Keratinocyte (primary cell): ENCODE data around the gene EBF3. TPM values are rescaled to one million over a fixed set of nuclear protein-coding genes. Genes with fewer than 3 reads are reported as not detected.

ENCODE experiments used
- DNase-seq: peaks from one replicate; pipeline ENCODE4 v3.0.0-alpha.2; 2011; ENCODE audit warnings: low read depth, missing footprints, low spot score
- FAIRE-seq: peaks from 2 replicates; lab custom pipeline; 2011; peaks lifted over from hg19 to GRCh38; lab: Jason Lieb, UNC
- H2AFZ ChIP-seq: 2 replicates; pipeline ENCODE4 v1.6.0; 2012; ENCODE audit warnings: low read length, control low read depth, inconsistent platforms; ENCODE audit not compliant: control insufficient read depth
- H3K27ac ChIP-seq: 2 replicates; pipeline ENCODE4 v1.5.1; 2011; ENCODE audit warnings: low read length; ENCODE audit not compliant: control insufficient read depth, insufficient read depth
- H3K27me3 ChIP-seq: 3 replicates; pipeline ENCODE4 v1.6.0; 2011; ENCODE audit warnings: low read length; ENCODE audit not compliant: control insufficient read depth, insufficient read depth; ENCODE audit errors: extremely low read depth
- H3K36me3 ChIP-seq, 2 experiments: 2 replicates in 1 of 2; 3 replicates in 1 of 2; pipeline ENCODE4 v1.5.1; 2011; ENCODE audit warnings: low read length in 2 of 2, mild to moderate bottlenecking in 1 of 2; ENCODE audit not compliant: control insufficient read depth in 2 of 2, insufficient read depth in 2 of 2; ENCODE audit errors: extremely low read depth in 1 of 2
- H3K4me1 ChIP-seq: 3 replicates; pipeline ENCODE4 v1.5.1; 2011; ENCODE audit warnings: low read length; ENCODE audit not compliant: control insufficient read depth, insufficient read depth; ENCODE audit errors: extremely low read depth
- H3K4me2 ChIP-seq: 3 replicates; pipeline ENCODE4 v1.6.0; 2011; ENCODE audit warnings: low read depth, low read length; ENCODE audit not compliant: control insufficient read depth, insufficient read depth; ENCODE audit errors: extremely low read depth
- H3K4me3 ChIP-seq, 3 experiments: fragments of 200-600 bp in 1 of 3; sonication (generic) in 1 of 3; 2 replicates in 2 of 3; 3 replicates in 1 of 3; pipeline ENCODE4 v1.5.1; 2011 to 2016; ENCODE audit warnings: low read length in 3 of 3, mild to moderate bottlenecking in 3 of 3, control low read depth in 2 of 3, inconsistent platforms in 1 of 3, low read depth in 1 of 3, mixed read lengths in 1 of 3, mixed run types in 1 of 3, moderate library complexity in 1 of 3; ENCODE audit not compliant: control insufficient read depth in 2 of 3, insufficient read depth in 2 of 3; ENCODE audit errors: extremely low read depth in 1 of 3
- H3K79me2 ChIP-seq: 2 replicates; pipeline ENCODE4 v1.6.0; 2012; ENCODE audit warnings: low read length; ENCODE audit not compliant: control insufficient read depth, insufficient read depth
- H3K9ac ChIP-seq: 3 replicates; pipeline ENCODE4 v1.6.0; 2011; ENCODE audit warnings: low read length; ENCODE audit not compliant: control insufficient read depth, insufficient read depth; ENCODE audit errors: extremely low read depth
- H3K9me1 ChIP-seq: 3 replicates; pipeline ENCODE4 v1.6.0; 2011; ENCODE audit warnings: low read length; ENCODE audit not compliant: control insufficient read depth, insufficient read depth; ENCODE audit errors: extremely low read depth
- H3K9me3 ChIP-seq: 2 replicates; pipeline ENCODE4 v1.5.1; 2012; ENCODE audit warnings: low read depth, low read length; ENCODE audit not compliant: control insufficient read depth
- H4K20me1 ChIP-seq: 3 replicates; pipeline ENCODE4 v1.6.0; 2011; ENCODE audit warnings: low read length; ENCODE audit not compliant: control insufficient read depth, insufficient read depth; ENCODE audit errors: extremely low read depth
- CTCF ChIP-seq, 3 experiments: IDR thresholded peaks in 1 of 3; conservative IDR thresholded peaks in 1 of 3; optimal IDR thresholded peaks in 1 of 3; 2 replicates in 2 of 3; 3 replicates in 1 of 3; pipeline versions ENCODE3 to v1.5.1; 2011; ENCODE audit warnings: low read length in 3 of 3, mild to moderate bottlenecking in 3 of 3, moderate library complexity in 2 of 3, control low read depth in 1 of 3, inconsistent platforms in 1 of 3; ENCODE audit not compliant: insufficient read depth in 2 of 3; ENCODE audit errors: extremely low read depth in 1 of 3
- EZH2 ChIP-seq: IDR thresholded peaks from one replicate; pipeline ENCODE4 v1.6.1; 2012; ENCODE audit warnings: inconsistent platforms, mild to moderate bottlenecking, low read length, moderate library complexity
- dilution Hi-C: fragments of 300-500 bp; cut with MboI; formaldehyde crosslinking; loops from one replicate; pipeline ENCODE4 v1.7.0; 2020; ENCODE audit warnings: low sequenced_read_pairs; ENCODE audit not compliant: extremely low pct_ligation_motif_present
- polyA plus RNA-seq, 5 experiments: library from polyadenylated mRNA; depleted of rRNA in 3 of 5; stranded (reverse) in 3 of 5; stranded (forward) in 1 of 5; unstranded in 1 of 5; fragments of >200 nt; gene quantifications; 1 replicate in 1 of 5; 2 replicates in 3 of 5; 3 replicates in 1 of 5; pipeline versions ENCODE4 v1.2.1 to v1.2.3, GENCODE V29; 2011 to 2012; ENCODE audit warnings: missing spikeins in 2 of 5, low read depth in 1 of 5, low replicate concordance in 1 of 5

The EBF3 gene
- polyA plus RNA-seq, 1 donor (not counting 4 experiments of a cell fraction or from before 2014, with no cell fraction given) = not detected

- no peak for DNase-seq
- dilution Hi-C loops = no loop called here
Measured at GRCh38 chr10:129841071-129841470, 123.0 kb downstream of the EBF3 start.

GRCh38 chr10:129840196-129840590, 123.9 kb downstream of the EBF3 start:
- FAIRE-seq = no peak

More at GRCh38 chr10:129841071-129841470, 123.0 kb downstream of the EBF3 start:
- no peaks in the 10 kb centered on the region for H3K36me3 ChIP-seq
- no peak overlapping the region for H3K9ac ChIP-seq
- H3K27ac ChIP-seq = no peak overlapping the region
- no peak overlapping the region for H3K4me3 ChIP-seq
- H3K79me2 ChIP-seq = no peaks in the 10 kb centered on the region
- H4K20me1 ChIP-seq = no peaks in the 10 kb centered on the region
- H3K27me3 ChIP-seq = no peaks in the 10 kb centered on the region
- TF ChIP-seq EZH2 = no peak
- TF ChIP-seq CTCF (optimal IDR thresholded peaks at IDR 0.05 in 1 of 3, IDR thresholded peaks at IDR 0.05 in 1 of 3, conservative IDR thresholded peaks at IDR 0.05 in 1 of 3; ENCODE audit: extremely low read depth in 1 of 3, insufficient read depth in 2 of 3, low read length in 3 of 3) = no peak
- H2AFZ ChIP-seq = no peak overlapping the region
- no peak for FAIRE-seq
- no peaks in the 10 kb centered on the region for H3K9me1 ChIP-seq
- no peaks in the 10 kb centered on the region for H3K4me1 ChIP-seq
- H3K4me2 ChIP-seq = no peak overlapping the region
- H3K9me3 ChIP-seq = peaks cover 2% of the 10 kb centered on the region

More at GRCh38 chr10:129840196-129840590, 123.9 kb downstream of the EBF3 start:
- H3K4me3 ChIP-seq = no peak overlapping the region
- TF ChIP-seq CTCF (optimal IDR thresholded peaks at IDR 0.05 in 1 of 3, IDR thresholded peaks at IDR 0.05 in 1 of 3, conservative IDR thresholded peaks at IDR 0.05 in 1 of 3; ENCODE audit: extremely low read depth in 1 of 3, insufficient read depth in 2 of 3, low read length in 3 of 3) (no peak), EZH2 (no peak)
- dilution Hi-C loops = no loop called here
- no peak overlapping the region for H3K27ac ChIP-seq
- H3K9me3 ChIP-seq = peaks cover 2% of the 10 kb centered on the region
- no peaks in the 10 kb centered on the region for H4K20me1 ChIP-seq
- H3K36me3 ChIP-seq = no peaks in the 10 kb centered on the region
- H3K27me3 ChIP-seq = no peaks in the 10 kb centered on the region
- H2AFZ ChIP-seq = no peak overlapping the region
- no peak for DNase-seq
- H3K4me1 ChIP-seq = no peaks in the 10 kb centered on the region
- no peak overlapping the region for H3K9ac ChIP-seq
- no peaks in the 10 kb centered on the region for H3K79me2 ChIP-seq
- no peaks in the 10 kb centered on the region for H3K9me1 ChIP-seq
- no peak overlapping the region for H3K4me2 ChIP-seq
